Hippocampal formation (tissue), 2 donors: ENCODE results near the gene STK4.
"Not testable (repeated sequence)": the region's sequence is repeated elsewhere in the genome, so short reads cannot be mapped to it uniquely, and the experiment has no call there.

Experiments used
- DNase-seq, 2 donors: peaks; one replicate each; lab custom pipeline; 2025; lab: John Stamatoyannopoulos, UW

The STK4 gene

DNA sequence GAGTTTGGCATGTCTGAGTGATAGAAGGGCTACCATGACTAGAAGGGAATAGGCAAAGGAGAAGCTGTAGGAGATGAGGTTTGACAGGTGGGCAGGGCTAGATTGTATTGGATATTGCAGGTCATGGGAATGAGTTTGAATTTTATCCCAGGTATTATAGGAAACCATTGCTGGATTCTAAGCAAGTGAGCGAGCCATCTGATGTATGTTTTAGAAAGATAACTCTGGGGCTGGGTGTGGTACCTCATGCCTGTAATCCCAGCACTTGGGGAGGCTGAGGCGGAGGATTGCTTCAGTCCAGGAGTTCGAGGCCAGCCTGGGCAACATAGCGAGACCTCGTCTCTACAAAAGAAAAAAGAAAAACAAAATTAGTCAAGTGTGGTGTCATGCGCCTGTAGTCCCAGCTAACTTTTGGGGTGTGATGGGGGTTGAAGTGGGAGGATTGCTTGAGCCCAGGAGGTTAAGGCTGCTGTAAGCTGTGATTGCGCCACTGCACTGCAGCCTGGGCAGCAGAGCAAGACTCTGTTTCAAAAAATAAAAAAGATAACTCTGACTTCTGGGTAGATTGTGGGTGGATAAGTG lies 16.9 kb downstream of the STK4 start:
- no peak for DNase-seq

DNA sequence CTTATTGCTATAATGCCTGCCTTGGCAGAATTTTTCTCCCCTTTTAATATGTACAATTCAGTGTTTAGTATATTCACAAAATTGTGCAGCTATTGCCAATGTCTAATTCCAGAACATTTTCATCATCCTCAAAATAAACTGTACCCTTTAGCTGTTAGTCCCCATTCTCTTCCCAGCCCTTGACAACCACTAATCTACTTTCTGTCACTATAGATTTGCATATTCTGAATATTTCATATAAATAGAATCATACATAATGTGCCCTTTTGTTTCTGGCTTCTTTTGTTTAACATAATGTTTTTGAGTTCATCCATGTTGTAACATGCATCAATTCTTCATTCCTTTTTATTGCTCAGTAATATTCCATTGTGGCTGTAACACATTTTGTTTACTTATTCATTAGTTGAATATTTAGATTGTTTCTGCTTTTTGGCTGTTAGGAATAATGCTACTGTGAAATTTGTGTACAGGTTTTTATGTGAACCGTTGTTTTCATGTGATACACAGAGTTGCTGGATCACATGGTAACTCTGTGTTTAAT lies 22.4 kb downstream of the STK4 start:
- DNase-seq, result no peak

DNA sequence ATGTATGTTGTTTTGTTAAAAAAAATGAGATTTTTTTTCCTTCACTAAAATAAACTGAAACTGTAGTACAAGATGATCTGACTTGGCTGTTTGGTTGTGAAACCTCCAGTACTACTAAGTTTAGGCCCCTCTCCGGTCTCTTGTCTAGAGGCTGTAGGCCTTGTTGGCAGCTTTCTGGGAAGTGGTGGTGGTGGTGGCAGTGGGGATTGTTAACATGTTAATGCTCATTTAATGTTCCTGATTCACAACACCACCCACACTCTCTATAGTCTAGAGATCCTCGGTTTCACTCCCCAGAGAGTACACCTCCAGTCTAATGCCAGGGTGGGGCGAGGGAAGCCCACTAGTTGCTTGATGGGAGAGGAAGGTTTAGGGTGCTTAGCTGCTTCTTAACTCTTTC lies 24.1 kb downstream of the STK4 start:
- DNase-seq, result no peak

DNA sequence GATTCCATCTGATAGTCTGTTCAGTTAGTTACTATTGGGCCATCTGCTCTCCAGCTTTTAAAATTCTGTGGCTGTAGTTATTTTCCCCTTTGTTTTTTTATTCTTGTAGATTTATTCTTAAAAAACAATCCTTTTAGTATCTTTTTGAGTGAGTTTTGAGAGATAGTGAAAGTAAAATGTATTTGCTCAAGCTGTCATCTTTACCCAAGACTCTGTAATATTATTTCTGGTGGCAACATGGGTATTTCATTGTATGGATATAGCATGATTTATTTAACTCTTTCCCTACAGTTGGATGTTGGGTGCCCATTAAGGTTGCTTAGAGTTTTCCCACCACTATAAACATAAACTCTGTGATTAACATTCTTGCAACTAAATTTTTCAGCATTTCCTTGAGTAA lies 24.6 kb downstream of the STK4 start:
- no peak for DNase-seq

DNA sequence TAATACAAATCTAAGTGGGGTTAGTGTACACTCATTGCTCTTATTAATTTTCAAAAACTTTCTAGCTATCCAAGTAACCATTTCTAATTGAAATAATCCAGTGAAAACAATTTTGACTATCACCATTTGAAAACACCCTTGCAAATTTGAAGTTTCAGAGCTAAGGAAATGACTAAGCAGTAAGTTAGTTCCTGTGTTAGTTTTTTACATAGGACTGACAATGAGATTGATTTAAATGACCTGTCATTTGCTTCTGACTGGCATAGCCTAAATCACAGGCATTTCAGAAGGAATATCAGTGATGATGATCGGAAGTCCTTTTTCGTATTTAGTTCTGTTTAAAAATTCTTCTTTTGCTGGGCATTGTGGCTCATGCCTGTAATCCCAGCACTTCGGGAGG lies 27.0 kb downstream of the STK4 start:
- no peak for DNase-seq

DNA sequence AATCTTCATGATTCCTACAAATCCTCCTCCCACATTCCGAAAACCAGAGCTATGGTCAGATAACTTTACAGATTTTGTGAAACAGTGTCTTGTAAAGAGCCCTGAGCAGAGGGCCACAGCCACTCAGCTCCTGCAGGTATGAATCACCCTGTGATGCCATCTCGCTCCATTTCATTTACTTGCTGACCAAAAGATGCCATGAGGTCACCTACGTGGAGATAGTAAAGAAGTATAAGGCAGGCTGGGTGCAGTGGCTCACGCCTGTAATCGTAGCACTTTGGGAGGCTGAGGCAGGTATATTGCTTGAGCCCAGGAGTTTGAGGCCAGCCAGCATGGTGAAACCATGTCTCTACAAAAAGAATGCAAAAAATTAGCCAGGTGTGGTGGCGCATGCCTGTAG lies 30.9 kb downstream of the STK4 start:
- DNase-seq, result no peak

DNA sequence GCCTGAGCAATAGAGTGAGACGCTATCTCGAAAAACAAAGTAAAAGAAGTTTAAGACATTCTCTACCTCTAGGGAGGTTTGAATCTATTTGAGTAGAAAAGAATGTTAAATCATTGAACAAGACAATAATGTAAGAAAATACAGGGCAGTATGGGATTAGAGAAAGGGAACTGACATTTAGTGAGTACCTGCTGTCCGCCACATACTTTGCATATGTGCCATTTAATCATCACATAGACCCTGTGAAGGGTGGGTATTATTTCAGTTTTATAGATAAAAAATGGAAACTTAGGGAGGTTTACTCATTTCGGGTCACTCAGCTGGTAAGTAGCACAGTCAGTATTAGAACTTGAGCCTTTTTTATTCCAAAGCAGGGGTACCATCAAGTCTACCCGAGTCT lies 31.4 kb downstream of the STK4 start:
- DNase-seq, result no peak

DNA sequence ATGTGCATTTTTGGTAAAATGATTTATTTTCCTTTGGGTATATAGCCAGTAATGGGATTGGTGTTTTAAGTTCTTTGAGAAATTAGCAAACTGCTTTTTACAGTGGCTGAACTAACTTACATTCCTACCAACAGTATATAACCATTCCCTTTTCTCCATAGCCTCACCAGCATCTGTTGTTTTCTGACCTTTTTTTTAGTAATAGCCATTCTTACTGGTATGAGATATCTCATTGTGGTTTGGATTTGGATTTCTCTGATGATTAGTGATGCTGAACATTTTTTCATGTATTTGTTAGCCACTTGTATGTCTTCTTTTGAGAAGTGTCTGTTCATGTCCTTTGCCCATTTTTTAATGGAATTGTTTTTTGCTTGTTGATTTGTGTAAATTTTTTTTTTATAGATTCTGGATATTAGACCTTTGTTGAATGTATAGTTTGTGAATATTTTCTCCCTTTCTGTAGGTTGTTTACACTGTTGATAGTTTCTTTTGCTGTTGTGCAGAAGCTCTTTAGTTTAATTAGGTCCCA lies 42.3 kb downstream of the STK4 start:
- DNase-seq, result no peak

DNA sequence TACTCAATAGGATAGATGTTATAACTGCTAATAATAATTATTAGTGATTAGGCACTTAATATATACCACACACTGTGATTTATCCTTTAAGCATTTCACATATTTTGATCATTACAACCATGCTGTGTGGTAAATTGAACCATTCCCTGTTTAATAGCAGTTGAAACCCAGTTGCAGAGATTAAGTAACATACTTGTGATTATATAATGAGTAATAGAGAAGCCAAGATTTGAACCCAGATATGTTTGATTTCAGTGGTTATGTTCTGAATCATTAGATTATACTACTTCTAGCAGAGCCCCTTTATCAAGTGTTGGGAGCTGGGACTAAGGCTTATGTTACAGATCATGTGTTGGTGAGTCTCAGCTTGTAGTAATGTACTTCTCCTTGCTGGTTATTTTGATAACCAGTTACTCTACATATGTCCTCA lies 44.1 kb downstream of the STK4 start:
- no peak for DNase-seq

DNA sequence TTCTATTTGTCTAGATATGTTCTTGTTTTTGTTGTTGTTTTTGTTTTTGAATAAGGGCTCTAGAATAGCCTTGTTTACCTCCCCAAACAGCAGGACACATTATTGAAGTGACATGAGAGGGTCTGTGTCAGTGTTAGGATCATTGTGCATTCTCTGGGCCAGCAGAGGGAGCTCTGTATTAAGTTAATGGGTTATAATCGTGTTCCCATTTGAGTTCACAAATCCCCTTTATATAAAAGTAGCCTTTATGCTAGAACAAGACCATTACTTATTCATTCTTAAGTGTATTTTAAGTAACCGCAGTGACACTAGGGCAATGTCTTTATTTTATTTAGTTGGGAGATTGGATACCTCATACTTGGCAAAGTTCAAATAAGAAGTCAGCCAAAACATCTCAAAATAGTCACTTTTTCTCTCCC lies 44.8 kb downstream of the STK4 start:
- DNase-seq, result peak; percentile 56 to 93

DNA sequence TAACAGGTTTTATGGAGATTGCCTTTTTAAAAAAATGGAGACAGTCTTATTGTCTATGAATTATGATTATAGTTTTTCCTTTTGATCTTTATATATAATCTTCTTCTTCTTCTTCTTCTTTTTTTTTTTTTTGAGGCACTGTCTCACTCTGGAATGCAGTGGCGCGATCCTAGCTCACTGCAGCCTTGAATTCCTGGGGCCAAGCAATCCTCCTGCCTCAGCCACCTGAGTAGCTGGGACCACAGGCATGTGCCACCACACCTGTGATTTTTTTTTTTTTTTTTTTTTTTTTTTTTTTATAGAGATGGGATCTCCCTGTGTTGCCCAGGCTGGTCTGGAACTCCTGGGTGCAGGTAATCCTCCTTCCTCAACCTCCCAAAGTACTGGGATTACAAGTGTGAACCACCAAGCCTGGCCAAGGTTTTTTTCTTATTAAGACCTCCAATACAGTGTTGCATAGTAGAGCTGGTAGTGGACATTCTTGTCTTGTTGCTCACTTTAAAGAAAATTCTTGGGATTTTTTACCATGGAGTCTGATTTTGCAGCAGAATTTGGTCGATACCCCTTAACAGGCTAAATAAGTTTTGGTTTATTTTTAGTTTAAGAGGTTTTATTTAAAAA lies 46.5 kb downstream of the STK4 start:
- DNase-seq, result no peak

DNA sequence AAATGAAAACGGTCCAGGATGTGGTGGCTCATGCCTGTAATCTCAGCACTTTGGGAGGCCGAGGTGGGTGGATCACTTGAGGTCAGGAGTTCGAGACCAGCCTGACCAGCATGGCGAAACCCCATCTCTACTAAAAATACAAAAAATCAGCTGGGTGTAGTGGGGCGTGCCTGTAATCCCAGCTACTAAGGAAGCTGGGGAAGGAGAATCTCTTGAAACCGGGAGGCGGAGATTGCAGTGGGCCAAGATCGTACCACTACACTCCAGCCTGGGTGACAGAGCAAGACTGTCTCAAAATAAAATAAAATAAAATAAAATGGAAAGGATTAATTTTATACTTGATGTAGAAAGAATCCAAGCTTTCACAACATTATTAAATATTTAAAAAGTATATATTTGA lies 47.8 kb downstream of the STK4 start:
- not testable (repeated sequence) for DNase-seq

DNA sequence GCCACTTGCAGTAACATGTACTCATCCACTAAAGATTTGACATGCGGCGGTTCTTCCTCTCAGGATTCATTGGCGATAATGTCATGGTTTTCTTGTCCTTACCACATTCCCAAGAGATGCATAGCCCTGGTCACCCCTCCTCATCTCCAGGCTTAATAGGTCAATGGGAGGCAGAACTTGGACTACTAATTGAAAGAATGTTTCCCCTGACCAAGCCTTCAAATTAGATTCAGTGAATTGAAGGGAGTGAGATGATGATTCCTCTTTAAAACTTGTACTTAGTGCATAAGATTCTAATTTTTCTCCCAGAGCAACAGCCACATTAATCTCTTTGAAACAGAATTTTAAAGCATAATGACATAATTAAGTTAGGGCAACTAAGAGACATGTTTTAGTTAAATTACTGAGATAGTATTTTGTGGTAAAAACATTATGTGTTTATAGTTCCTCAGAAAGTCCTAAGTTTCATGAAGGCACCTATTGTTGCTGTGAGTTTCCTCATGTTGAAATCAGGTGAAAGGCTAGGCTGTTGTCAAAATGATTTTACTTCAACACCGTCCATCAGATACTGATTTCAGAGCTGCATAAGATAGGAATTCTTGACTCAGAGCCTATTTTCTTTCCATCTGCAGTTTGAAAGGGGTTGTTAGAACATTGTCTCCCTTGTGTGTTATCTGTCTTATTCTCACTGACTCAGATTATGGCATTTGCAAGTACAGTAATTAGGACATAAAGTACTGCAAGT lies 48.5 kb downstream of the STK4 start:
- DNase-seq, result no peak

DNA sequence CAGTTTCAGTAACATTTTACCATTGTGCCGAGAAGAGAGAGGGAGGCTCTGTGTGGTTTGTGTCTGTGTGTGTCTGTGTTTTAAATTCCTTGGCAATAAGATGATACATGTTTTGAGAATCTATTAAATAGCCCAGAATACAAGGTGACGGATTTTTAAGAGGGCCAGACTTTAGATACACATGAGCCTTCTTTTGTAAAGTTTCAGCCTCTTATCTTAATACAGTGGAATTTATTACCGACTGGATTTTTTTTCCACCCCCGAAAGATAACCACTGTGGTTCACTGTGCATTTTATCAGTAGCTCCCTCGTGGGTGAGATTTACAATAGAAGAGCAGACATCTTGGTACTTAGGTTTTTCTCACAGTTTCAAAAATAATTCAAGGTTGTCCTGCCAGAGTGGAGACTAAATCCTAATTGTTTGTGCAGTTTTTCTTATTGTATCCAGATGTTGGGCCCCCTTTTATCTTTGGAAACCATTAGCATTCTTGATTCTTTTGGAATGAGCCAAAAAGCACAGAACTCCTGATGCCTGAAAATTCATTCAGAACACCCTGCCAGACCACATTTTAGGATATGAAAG lies 49.9 kb downstream of the STK4 start:
- no peak for DNase-seq

DNA sequence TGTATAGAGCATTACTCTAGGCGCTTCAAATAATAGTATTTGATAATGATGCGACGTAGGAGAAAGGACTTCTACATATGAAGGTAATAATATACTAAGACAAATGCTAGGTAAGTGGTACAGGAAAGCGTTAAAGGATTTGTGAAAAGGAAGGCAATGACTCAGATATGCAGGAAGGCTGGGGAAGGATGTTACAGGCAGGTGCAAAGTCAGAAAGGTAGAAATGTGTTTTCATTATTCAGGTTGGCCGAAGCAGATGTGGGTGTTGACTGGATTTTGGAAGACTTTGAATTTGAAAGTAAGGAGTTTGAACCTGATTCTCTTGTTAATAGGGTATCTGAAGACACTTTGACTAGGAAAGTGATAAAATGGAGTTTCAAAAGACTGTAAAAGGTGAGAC lies 51.0 kb downstream of the STK4 start:
- DNase-seq, result no peak

DNA sequence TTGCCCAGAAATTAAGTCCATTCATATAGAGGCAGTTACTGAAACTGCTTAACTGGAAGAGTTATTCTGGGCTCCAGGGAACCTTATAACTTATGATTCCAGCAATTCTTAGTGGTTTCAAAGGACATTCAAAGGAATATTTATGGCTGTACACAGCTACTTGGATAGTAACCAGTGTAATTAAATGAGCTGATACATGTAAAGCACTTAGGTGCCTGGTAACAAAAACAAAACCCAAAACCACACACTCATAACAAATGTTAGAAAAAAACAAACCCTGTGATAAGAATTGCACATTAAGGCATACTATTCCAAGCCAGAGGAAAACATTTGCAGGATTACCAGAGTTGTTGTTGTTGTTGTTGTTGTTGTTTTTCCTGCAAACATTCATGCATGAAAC lies 51.5 kb downstream of the STK4 start:
- DNase-seq, result no peak

DNA sequence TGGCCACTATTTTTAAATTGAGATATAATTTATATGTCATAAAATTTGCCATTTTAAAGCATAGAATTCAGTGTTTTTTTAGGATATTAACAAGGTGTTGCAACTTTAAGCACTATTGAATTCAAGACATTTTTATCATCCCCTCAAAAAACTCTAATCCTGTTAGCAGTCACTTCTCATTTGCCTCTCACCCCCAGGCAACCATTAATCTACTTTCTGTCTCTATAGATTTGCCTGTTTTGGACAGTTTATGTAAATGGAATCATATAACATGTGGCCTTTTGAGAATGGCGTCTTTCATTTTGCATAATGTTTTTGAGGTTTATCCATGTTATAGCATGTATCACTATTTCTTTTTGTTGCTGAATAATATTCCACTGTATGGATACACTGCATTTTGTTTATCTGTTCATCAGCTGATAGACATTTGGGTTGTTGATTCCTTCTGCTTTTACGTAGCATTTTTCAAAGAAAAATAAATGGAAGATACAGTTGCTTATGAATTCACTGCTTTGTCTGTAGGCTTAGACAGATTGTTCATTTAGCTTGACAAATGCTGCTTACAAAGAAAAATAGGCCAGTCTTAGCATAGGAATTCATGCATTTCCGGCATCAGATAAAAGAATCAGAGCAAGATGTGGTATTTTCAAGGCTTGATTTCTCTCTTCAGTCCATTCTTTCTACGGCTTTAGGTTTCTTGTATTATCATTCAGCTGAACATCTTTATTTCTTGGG lies 52.9 kb downstream of the STK4 start:
- no peak for DNase-seq

DNA sequence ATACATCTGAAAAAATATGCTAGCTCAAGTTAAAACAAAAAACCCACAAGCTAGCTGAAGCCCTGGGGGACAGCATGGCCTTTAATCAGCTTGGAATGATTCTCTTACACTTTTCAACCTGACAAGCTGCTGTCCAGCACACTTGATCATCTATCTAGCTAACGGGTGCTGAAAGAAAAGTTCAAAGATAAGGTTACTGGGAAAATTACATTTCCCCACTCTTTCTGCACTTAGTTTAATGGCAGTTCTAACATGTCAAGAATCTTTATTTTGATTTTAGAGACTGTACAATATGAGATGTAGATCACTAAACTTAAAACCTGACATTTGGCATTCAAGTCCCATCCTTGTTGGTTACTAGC lies 53.4 kb downstream of the STK4 start:
- DNase-seq, result no peak

DNA sequence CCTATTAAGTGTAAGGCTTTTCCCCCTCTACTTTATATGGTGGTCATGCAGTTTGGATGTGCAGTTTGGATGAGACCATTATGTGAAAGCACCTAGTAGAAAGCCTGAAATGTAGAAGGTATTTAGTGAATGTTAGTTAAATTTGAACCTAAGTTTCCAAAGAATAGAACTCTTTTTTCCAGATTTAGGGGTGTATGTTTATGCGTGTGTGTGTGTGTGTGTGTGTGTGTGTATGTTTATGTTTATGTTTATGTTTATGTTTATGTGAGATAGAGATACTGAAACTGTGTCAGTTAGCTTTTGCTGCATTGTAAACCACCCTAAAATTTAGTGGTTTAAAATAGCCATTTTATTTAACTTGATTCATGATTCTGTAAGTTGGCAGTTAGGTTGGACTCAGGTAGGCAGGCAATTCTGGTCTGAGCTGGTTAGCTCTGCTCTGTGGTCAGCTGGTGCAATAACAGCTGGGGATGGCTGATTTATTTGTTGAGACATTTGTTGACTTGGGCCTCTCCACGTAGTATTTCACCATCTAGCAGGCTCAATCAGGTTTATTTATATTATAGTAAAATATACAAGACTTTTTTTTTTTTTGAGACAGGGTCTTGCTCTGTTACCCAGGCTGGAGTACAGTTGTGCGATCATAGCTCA lies 54.0 kb downstream of the STK4 start:
- no peak for DNase-seq

DNA sequence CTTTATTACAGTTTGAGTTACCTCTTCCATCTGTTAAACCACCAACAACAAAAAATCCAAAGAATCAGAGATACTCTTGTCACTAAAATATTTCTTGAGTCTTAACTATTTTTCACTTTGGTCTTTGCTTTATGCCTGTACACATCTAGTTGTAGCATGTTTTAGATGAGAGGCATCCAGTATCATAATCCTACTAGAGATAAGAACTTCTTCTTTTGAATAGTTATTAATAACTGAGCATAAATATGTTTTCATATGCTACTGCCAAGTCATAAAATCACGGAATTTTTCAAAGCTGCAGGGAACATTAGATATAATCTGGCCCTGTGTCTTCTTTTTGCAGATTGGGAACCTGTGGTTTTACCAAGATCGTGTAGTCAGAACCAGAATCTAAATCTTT lies 55.3 kb downstream of the STK4 start:
- no peak for DNase-seq

DNA sequence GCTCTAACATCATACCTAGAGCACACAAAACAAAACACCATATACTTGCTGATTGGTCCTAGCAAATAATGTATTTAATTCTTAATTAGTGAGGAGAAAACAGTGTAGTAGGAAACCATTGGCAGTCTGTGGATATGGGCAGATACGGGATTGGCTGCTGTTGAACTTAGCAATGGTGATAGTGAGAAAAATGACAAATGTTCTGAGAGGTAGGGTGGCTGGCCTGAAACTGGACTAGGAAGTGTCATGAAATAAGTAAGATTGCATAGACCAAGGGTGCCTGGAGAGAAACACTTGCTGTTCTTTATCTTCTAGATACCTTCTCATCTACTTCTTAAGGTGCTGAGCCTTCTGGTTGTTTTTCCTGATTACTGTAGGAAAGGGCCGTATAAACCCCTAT lies 56.8 kb downstream of the STK4 start:
- DNase-seq, result not testable (repeated sequence)
